ENCODE results near the gene SEC24C.
"Not testable (repeated sequence)": the region's sequence is repeated elsewhere in the genome, so short reads cannot be mapped to it uniquely, and the experiment has no call there.

Gene SEC24C

GRCh38 chr10:73743905-73744663 is at the start of gene SEC24C:
SEC24C (plus strand) TSS chr10:73744372; CDS start chr10:73746833, 2,461 bp downstream.
- peak; percentile 91 for FAIRE-seq

DNA sequence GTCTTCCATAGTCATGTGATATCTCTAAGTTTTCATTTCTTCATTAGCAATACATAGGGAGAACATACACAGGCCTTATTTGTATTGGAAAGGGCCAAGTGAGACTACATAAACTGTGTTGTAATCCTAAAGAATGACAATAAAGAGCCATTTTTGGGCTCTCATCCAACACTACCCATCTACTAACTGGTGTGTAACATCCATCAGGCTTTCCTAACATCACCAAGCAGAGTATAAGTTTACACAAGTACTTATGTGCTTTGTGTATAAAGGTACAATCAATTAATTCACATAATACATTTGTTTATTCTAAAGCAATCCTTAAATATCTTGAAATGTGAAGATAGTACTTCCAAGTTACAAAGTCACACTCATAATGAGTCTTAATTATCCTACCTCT is 48.9 kb upstream of the SEC24C start:
- not testable (repeated sequence) for FAIRE-seq

GRCh38 chr10:73697675-73698159 is 46.5 kb upstream of the SEC24C start, which contains the start of gene AGAP5:
AGAP5 (minus strand) TSS chr10:73698109; CDS start chr10:73697755, 354 bp downstream.
- not testable (repeated sequence) for FAIRE-seq

DNA sequence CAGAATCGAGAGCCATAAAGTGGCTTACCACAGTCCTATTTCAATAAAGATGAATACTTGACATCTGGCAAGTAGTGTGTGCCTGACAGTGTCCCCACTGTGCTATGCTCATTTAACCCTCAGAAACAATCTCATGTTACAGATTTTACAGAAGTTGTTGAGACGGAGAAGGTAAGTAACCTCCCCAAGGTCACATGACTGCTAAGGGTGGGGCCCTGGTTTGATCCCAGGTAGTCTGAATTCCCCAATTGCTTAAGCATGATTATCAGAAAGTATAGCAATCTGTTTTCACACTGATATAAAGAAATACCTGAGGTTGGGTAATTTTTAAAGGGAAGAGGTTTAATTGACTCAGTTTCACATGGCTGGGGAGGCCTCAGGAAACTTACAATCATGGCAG is 45.4 kb upstream of the SEC24C start:
- not testable (repeated sequence) for FAIRE-seq

- not testable (repeated sequence) for FAIRE-seq
Measured at GRCh38 chr10:73703924-73704323, 40.2 kb upstream of the SEC24C start.

DNA sequence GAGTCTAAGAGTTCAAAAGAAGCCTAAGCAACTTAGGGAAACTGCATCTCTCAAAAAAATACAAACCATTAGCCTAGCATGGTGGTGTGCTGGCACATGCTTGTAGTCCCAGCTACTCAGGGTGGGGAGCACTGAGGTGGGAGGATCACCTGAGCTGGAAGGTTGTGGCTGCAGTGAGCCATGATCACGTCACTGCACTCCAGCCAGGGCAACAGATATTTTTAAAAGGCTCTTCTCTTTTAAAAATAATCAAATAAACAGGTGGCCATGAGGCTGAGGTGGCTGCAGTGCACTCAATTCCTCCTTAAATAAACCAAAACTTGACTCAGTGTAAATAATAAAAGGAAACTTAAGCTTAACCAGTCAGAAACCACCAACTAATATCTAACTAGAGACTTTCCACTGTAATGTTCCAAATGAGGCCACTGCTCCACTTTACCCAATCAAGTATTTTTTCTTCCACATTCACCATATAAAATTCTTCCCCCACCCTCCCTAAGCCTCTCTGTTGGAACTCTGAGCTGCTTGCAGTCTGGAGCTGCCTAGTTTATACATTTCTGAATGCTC is 38.6 kb upstream of the SEC24C start:
- not testable (repeated sequence) for FAIRE-seq

DNA sequence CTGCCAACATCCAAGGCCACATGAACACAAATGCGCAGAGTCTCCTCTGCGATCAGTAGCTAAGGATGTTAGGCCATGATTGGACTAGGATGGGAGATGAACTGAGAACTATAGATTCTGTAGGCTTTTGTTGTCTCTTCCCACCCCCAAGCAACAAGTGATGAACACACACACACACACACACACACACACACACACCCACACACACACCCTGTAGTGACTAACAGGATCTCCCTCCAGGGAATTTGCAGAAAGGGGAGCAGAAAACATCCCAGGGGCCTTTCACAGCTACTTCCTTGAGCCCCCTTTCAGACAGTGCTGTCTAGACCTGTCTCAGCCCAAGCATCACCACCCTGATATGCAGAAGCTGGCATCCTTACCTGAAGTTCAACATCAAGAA is 37.7 kb upstream of the SEC24C start:
- FAIRE-seq, result not testable (repeated sequence)

GRCh38 chr10:73707628-73708027 is 36.5 kb upstream of the SEC24C start:
- not testable (repeated sequence) for FAIRE-seq

GRCh38 chr10:73708122-73708521 is 36.0 kb upstream of the SEC24C start:
- FAIRE-seq, result not testable (repeated sequence)

DNA sequence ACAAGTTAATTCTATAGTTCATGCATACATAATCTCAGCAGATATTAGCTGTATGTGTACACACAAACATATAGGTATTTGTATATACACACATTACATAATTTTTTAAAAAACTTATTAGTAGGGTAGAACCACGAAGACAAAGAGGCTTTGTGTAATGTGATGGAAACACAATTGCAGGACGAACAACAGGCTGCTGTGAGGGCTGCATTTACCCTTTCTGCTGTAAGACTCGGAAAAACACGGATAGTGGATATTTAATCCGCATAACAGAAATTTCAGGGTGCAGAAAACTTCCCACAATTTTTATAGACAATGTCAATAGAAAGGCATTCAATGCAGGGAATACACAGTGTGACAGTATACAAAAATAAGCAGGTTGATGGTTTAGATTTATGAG is 32.5 kb upstream of the SEC24C start:
- not testable (repeated sequence) for FAIRE-seq

GRCh38 chr10:73713912-73714311 is 30.3 kb upstream of the SEC24C start:
- not testable (repeated sequence) for FAIRE-seq

DNA sequence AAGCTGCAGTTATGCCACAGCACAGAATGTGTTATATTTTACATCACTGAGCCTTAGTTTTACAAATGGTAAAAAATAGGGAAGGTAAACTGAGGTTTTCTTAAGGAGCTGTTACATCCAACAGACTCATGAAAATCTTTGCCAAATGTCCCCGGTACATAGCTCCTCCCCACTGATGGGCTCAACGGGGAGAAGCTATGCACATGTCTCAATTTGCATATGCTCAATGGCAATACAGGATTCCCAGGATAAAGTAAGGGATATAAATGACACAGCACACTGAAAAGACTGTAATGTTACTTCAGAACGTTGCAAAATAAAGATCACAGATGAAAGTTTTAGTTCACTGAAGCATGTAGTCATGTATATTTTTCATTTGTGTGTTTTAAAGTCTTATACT is 29.7 kb upstream of the SEC24C start:
- not testable (repeated sequence) for FAIRE-seq

GRCh38 chr10:73715179-73716156 is 28.7 kb upstream of the SEC24C start:
- not testable (repeated sequence) for FAIRE-seq

- FAIRE-seq, result no peak
Measured at GRCh38 chr10:73716251-73716650, 27.9 kb upstream of the SEC24C start.

GRCh38 chr10:73717556-73717955 is 26.6 kb upstream of the SEC24C start:
- FAIRE-seq, result no peak

- FAIRE-seq, result not testable (repeated sequence)
Measured at GRCh38 chr10:73720561-73720960, 23.6 kb upstream of the SEC24C start.

GRCh38 chr10:73723516-73723915 is 20.7 kb upstream of the SEC24C start:
- FAIRE-seq, result no peak

DNA sequence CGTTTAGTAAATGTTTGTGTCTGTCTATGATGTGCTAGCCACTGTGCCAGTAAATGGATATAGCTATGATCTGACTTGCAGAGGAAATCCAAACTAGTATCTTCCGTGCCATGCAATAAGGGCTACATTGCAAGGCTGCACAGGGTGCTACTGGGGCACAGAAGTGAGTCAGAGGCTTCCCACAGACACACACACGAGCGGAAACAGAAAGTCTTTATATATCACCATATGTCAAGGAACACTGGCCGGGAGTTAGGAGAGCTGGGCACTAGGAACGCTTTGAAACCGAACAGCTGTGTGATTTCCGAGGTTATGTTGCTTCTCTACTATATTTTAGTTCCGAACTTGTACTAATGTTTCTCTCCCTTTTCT is 14.4 kb upstream of the SEC24C start:
- FAIRE-seq, result not testable (repeated sequence)

- peak; percentile 25 for FAIRE-seq
Measured at GRCh38 chr10:73730153-73730906, 13.8 kb upstream of the SEC24C start.

DNA sequence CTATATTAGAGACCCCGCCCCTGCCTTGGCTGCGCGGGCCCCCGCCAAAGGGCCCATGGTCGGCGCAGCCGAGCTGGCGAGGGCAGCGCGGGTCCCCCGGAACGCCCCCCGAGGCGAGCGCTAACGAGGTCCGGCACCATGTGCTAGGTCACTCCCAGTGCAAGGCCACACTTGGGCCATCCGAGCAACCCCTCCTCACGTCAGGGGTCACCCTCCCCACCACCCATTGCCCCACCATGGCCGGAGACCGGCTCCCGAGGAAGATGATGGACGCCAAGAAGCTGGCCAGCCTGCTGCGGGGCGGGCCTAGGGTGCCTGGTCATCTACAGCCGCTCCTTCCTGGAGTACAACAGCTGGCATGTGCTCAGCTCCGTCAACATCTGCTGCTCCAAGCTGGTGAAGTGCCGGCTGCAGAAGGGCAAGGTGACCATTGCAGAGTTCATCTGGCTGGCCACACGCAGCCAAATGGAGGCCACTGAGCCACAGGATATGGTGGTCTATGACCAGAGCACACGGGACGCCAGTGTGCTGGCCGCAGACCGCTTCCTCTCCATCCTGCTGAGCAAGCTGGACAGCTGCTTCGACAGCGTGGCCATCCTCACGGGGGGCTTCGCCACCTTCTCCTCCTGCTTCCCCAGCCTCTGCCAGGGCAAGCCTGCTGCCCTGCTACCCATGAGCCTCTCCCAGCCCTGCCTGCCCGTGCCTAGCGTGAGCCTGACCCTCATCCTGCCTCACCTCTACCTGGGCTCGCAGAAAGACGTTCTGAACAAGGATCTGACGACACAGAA is 12.4 kb upstream of the SEC24C start:
- FAIRE-seq, result no peak

DNA sequence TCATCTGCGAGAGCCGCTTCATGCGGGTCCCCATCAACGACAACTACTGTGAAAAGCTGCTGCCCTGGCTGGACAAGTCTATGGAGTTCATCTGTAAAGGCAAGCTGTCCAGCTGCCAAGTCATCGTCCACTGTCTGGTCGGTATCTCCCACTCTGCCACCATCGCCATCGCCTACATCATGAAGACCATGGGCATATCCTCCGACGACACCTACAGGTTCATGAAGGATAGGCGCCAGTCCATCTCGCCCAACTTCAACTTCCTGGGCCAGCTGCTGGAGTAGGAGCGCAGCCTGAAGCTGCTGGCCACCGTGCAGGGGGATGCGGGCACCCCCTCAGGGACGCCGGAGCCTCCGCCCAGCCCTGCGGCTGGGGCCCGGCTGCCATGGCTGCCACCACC is 11.7 kb upstream of the SEC24C start:
- FAIRE-seq, result no peak
